Astrocyte of the cerebellum (primary cell): ENCODE measurements around the gene GCNT1.

Experiments
- DNase-seq: peaks from one replicate; pipeline ENCODE4 v3.0.0-alpha.2; 2011; ENCODE audit warnings: low read depth
- H3K4me3 ChIP-seq: 2 replicates; pipeline ENCODE4 v1.5.1; 2011; ENCODE audit warnings: mild to moderate bottlenecking, low read depth, low read length, moderate library complexity
- CTCF ChIP-seq: IDR thresholded peaks from 2 replicates; pipeline ENCODE4 v1.5.1; 2012; ENCODE audit warnings: low read length, low read depth, moderate library complexity, mild to moderate bottlenecking; ENCODE audit errors: missing control alignments
- in situ Hi-C: cut with HindIII; loops from 2 replicates; pipeline ENCODE4 v1.10.0; 2017; ENCODE audit warnings: low sequenced_read_pairs

GCNT1 gene

GRCh38 chr9:76458903-76459693 lies at the start of gene GCNT1:
Gene GCNT1 (plus strand): TSS chr9:76459182. CDS start chr9:76502382, 43,200 bp downstream.
- DNase-seq: peak; percentile 49
- peak within 1 kb of the TSS; percentile 98 for H3K4me3 ChIP-seq
- peak; percentile 53 for TF ChIP-seq CTCF
- in situ Hi-C loops: loop anchor here (10.0 kb wide), 2 partner anchors 186 to 246 kb away; no protein-coding TSS in a partner anchor

GRCh38 chr9:76412638-76413037 lies 46.3 kb upstream of the GCNT1 start:
- no peak for DNase-seq
- in situ Hi-C loops: no loop called here
- H3K4me3 ChIP-seq: no peak overlapping the region
- TF ChIP-seq CTCF: no peak

GRCh38 chr9:76413658-76414057 lies 45.3 kb upstream of the GCNT1 start:
- TF ChIP-seq CTCF: no peak
- in situ Hi-C loops: no loop called here
- H3K4me3 ChIP-seq: no peak overlapping the region
- no peak for DNase-seq

- peak; percentile 81 for DNase-seq
- no peak for TF ChIP-seq CTCF
- in situ Hi-C loops: no loop called here
- H3K4me3 ChIP-seq: no peak overlapping the region
Observed at GRCh38 chr9:76414661-76415060, 44.3 kb upstream of the GCNT1 start.

GRCh38 chr9:76415154-76415553 lies 43.8 kb upstream of the GCNT1 start:
- no peak overlapping the region for H3K4me3 ChIP-seq
- in situ Hi-C loops: no loop called here
- no peak for TF ChIP-seq CTCF
- DNase-seq: no peak

- DNase-seq: peak; percentile 89
- no peak overlapping the region for H3K4me3 ChIP-seq
- in situ Hi-C loops: no loop called here
- no peak for TF ChIP-seq CTCF
Observed at GRCh38 chr9:76415731-76416130, 43.3 kb upstream of the GCNT1 start.
